GM18861 (cell line): ENCODE data around the gene NIFK.
"Not testable (repeated sequence)": the region's sequence is repeated elsewhere in the genome, so short reads cannot be mapped to it uniquely, and the experiment has no call there.

Experiments used
- ATAC-seq: cut with Tn5 transposase; IDR thresholded peaks from one replicate; pipeline ENCODE4 v1.9.1; 2021; ENCODE audit not compliant: unreplicated experiment

The NIFK gene

GRCh38 chr2:121734544-121734943 lies 2.1 kb downstream of the NIFK start:
- ATAC-seq, result not testable (repeated sequence)

- ATAC-seq, result no peak
These were observed 5.3 kb downstream of the NIFK start for GRCh38 chr2:121731366-121731765.

GRCh38 chr2:121727950-121728349 lies 8.7 kb downstream of the NIFK start:
- ATAC-seq, result no peak

- no peak for ATAC-seq
These were observed 9.3 kb downstream of the NIFK start for GRCh38 chr2:121727332-121727731.

- no peak for ATAC-seq
These were observed 13.4 kb downstream of the NIFK start for GRCh38 chr2:121723316-121723715.

GRCh38 chr2:121722479-121722878 lies 14.2 kb downstream of the NIFK start:
- no peak for ATAC-seq

GRCh38 chr2:121721926-121722325 lies 14.7 kb downstream of the NIFK start:
- no peak for ATAC-seq

GRCh38 chr2:121717529-121717928 lies 19.1 kb downstream of the NIFK start:
- no peak for ATAC-seq

GRCh38 chr2:121716126-121716525 lies 20.5 kb downstream of the NIFK start:
- ATAC-seq, result no peak

GRCh38 chr2:121711481-121711880 lies 25.2 kb downstream of the NIFK start:
- not testable (repeated sequence) for ATAC-seq

GRCh38 chr2:121710470-121711170 lies 26.1 kb downstream of the NIFK start:
- no peak for ATAC-seq

GRCh38 chr2:121709776-121710469 lies 26.8 kb downstream of the NIFK start:
- no peak for ATAC-seq

- no peak for ATAC-seq
These were observed 28.7 kb downstream of the NIFK start for GRCh38 chr2:121707920-121708361.

GRCh38 chr2:121707344-121707919 lies 29.2 kb downstream of the NIFK start:
- no peak for ATAC-seq

GRCh38 chr2:121705958-121706357 lies 30.7 kb downstream of the NIFK start:
- no peak for ATAC-seq

GRCh38 chr2:121705390-121705789 lies 31.3 kb downstream of the NIFK start:
- no peak for ATAC-seq

- not testable (repeated sequence) for ATAC-seq
These were observed 34.9 kb downstream of the NIFK start for GRCh38 chr2:121701761-121702160.

GRCh38 chr2:121699421-121700333 lies 37.0 kb downstream of the NIFK start:
- ATAC-seq, result peak; percentile 99

GRCh38 chr2:121698318-121698930 lies 38.3 kb downstream of the NIFK start:
- ATAC-seq, result no peak

- no peak for ATAC-seq
These were observed 39.5 kb downstream of the NIFK start for GRCh38 chr2:121697108-121697631.
